GM18508 (cell line): Measurements from ENCODE around the gene ARHGEF17.

ENCODE experiments used
- ATAC-seq: cut with Tn5 transposase; IDR thresholded peaks from one replicate; pipeline ENCODE4 v1.9.1; 2021; ENCODE audit warnings: moderate number of reproducible peaks; ENCODE audit not compliant: insufficient read depth, unreplicated experiment

Gene ARHGEF17

GRCh38 chr11:73291781-73292524 lies 16.1 kb upstream of the ARHGEF17 start:
- ATAC-seq, result no peak

DNA sequence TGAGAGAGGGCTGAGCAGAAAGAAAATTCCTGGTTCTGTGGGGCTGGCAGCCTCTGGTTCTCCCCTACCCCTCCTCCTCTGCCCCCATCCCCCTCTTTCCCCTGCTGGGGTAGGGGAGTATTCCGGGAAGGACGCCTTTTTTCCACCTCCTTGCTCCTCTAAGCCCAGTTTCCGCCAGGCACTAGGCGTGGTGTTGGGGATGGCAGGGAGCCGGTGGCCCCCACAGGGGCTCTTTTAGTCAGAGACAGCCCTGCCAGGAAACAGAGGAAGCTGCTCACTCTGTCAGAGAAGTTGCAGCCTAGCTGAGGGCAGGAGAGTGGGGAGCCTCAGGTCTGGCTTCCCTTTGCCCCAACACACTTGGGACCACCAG lies 15.6 kb upstream of the ARHGEF17 start:
- no peak for ATAC-seq

- no peak for ATAC-seq
These were observed 14.6 kb upstream of the ARHGEF17 start for GRCh38 chr11:73293356-73293936.

- no peak for ATAC-seq
These were observed 13.5 kb upstream of the ARHGEF17 start for GRCh38 chr11:73294604-73295003.

DNA sequence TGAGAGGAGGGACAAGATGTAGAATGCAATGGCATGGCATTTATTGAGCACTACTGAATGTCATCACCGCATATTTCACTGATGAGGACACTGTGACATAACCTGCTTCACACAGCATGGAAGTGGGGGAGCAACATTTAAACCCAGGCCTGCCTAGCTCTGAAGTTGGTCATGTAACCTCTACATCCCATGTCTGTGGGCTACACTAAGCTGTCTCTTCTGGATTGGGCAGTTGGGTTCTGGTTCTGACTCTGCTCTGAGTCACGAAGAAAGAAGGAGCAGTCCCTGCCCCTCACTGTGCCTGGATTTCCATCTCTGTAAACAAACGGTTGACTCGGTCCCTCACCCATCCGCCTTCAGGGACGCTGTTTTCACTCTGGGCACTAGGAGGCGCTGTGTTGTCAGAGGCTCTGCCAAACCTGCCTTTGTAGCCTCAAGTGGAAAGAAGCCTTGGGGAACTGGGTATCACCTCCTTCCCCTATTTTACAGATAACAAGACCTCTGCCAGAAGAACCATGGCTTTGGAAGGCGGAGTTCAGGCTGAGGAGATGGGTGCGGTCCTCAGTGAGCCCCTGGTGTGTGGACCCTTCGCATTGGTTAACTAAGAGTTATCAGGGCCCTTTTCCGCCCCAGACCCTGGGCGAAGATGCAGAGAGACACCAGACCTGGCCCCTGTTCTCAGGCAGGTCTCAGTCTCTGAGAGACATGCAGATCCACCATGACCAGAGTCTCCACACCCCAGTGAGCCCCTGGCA lies 12.7 kb upstream of the ARHGEF17 start:
- no peak for ATAC-seq

- ATAC-seq, result no peak
These were observed 12.1 kb upstream of the ARHGEF17 start for GRCh38 chr11:73295996-73296318.

DNA sequence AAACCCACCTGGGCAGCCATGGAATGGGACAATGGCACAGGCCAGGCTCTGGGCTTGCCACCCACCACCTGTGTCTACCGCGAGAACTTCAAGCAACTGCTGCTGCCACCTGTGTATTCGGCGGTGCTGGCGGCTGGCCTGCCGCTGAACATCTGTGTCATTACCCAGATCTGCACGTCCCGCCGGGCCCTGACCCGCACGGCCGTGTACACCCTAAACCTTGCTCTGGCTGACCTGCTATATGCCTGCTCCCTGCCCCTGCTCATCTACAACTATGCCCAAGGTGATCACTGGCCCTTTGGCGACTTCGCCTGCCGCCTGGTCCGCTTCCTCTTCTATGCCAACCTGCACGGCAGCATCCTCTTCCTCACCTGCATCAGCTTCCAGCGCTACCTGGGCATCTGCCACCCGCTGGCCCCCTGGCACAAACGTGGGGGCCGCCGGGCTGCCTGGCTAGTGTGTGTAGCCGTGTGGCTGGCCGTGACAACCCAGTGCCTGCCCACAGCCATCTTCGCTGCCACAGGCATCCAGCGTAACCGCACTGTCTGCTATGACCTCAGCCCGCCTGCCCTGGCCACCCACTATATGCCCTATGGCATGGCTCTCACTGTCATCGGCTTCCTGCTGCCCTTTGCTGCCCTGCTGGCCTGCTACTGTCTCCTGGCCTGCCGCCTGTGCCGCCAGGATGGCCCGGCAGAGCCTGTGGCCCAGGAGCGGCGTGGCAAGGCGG lies 11.4 kb upstream of the ARHGEF17 start:
- ATAC-seq, result no peak

GRCh38 chr11:73297231-73297590 lies 10.9 kb upstream of the ARHGEF17 start:
- no peak for ATAC-seq

GRCh38 chr11:73297702-73298101 lies 10.4 kb upstream of the ARHGEF17 start:
- ATAC-seq, result no peak

GRCh38 chr11:73298233-73298632 lies 9.8 kb upstream of the ARHGEF17 start:
- no peak for ATAC-seq

GRCh38 chr11:73299751-73300150 lies 8.3 kb upstream of the ARHGEF17 start:
- ATAC-seq, result no peak

DNA sequence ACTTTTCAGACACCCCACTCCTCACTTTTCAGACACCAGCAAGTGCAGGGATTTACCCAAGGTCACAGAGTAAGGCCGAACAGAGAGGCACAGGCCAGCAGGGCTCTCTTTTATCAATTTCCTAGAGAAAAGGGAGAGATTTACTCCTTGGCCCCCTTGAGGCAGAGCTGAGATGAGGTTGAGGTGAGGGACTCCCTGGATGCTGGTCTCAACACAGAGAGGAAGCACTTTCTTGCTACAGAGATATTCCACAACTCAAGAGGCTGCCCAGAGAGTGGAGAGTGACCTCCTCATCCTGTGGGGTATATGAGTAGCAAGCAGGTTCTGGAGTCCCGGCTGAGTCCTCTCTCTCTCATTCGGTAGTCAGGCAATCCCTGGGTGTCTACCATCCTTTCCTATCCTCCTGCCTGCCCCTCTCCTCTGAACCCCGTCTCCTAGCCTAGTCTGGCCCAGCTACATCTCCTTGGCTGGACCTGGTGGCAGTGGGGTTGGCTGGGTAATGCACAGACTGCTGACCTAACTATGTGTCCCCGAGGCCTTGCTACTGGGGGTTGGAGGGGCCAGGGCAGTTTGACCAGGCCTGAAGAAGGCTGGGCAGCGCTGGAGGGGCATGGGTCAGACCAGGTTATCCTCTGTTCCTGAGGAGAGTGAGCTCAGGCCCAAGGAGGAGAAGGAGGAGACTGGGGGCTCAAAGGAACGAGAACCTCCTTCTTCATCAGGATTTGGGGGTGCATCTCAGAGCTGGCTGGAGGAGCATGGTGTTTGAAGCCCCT lies 1.8 kb upstream of the ARHGEF17 start:
- ATAC-seq, result no peak

GRCh38 chr11:73306977-73307322 lies 1.1 kb upstream of the ARHGEF17 start:
- ATAC-seq, result no peak

DNA sequence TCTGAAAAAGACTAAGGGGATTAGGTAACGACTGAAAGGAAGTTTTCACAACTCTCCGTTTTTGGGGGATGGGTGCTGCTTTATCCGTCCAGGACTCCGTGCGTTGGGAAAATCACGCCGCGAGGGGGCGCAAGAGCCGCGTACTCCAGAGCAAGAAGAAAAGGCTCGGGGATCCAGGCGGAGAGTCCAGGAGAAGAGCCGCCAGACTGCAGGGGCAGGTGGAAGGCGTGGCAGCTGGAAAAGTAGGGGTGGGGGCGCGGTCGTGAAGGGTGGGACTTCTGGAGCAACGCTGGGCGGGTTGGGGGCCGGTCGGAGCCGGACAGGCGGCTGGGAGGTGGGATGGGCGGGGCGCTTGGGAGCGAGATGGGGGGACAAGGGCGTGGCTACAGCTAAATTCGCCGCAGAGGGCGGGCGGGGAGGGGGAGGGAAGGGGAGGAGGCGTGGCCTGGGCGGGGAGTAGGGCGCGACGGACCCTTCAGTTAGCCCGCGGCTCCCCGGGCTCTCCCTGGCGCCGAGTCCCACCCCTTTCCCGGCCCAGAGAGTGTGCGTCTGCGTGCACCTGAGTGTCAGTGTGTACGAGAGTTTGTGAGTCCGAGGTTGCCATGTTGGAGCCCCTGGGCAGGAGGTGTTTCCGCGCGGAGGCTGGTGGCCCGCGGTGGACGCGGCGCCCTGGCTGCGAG lies 613 bp upstream of the ARHGEF17 start:
- ATAC-seq, result no peak

DNA sequence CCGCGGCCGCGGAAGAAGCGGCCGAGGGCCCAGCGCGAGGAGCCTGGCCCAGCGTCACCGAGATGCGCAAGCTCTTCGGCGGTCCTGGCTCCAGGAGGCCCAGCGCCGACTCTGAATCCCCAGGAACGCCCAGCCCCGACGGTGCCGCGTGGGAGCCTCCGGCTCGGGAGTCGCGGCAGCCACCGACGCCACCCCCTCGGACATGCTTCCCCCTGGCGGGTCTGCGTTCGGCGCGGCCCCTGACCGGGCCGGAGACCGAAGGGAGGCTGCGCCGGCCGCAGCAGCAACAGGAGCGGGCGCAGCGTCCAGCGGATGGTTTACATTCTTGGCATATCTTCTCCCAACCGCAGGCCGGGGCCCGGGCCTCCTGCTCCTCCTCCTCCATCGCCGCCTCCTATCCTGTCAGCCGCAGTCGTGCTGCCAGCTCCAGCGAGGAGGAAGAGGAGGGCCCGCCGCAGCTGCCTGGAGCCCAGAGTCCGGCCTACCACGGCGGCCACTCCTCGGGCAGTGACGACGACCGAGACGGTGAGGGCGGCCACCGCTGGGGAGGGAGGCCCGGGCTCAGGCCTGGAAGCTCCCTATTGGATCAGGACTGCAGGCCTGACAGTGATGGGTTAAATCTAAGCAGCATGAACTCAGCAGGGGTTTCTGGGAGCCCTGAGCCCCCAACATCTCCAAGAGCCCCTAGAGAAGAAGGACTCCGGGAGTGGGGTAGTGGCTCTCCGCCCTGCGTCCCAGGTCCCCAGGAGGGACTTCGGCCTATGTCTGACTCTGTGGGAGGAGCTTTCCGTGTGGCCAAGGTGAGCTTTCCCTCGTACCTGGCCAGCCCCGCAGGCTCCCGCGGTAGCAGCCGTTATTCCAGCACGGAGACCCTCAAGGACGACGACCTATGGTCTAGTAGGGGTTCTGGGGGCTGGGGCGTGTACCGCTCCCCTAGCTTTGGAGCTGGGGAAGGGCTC lies 1.2 kb downstream of the ARHGEF17 start:
- ATAC-seq, result no peak

DNA sequence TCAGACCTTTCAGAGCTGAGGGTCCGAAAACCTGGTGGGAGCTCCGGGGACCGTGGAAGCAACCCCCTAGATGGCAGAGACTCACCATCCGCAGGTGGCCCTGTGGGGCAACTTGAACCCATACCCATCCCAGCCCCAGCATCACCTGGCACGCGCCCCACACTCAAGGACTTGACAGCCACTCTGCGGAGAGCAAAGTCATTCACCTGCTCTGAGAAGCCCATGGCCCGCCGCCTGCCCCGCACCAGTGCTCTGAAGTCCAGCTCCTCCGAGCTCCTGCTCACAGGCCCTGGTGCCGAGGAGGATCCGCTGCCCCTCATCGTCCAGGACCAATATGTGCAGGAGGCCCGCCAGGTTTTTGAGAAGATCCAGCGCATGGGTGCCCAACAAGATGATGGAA lies 2.0 kb downstream of the ARHGEF17 start:
- no peak for ATAC-seq

DNA sequence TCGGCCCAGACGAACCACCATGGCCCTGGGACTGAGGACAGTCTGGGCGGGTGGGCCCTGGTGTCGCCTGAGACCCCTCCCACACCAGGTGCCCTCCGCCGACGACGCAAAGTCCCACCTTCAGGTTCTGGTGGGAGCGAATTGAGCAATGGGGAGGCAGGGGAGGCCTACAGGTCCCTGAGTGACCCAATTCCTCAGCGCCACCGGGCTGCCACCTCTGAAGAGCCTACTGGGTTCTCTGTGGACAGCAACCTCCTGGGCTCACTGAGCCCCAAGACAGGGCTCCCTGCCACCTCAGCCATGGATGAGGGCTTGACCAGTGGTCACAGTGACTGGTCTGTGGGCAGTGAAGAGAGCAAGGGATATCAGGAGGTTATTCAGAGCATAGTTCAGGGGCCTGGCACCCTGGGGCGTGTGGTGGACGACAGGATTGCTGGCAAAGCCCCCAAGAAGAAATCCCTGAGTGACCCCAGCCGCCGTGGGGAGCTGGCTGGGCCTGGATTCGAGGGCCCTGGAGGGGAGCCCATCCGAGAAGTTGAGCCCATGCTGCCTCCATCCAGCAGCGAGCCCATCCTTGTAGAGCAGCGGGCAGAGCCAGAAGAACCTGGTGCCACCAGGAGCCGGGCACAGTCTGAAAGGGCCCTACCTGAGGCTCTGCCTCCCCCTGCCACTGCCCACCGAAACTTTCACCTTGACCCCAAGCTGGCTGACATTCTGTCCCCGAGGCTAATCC lies 2.8 kb downstream of the ARHGEF17 start:
- no peak for ATAC-seq

DNA sequence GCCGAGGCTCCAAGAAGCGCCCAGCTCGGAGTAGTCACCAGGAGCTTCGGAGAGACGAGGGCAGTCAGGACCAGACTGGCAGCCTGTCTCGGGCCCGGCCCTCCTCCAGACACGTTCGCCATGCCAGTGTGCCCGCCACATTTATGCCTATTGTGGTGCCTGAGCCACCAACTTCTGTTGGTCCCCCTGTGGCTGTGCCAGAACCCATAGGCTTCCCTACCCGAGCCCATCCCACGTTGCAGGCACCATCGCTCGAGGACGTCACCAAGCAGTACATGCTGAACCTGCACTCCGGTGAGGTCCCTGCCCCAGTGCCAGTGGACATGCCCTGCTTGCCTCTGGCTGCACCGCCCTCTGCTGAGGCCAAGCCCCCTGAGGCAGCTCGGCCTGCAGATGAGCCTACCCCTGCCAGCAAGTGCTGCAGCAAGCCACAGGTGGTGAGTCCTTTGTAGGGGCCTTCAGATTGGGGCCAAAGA lies 3.4 kb downstream of the ARHGEF17 start:
- ATAC-seq, result no peak
